ENCODE results near the gene RAET1G. TPM values are rescaled to one million over a fixed set of nuclear protein-coding genes. Genes with fewer than 3 reads are reported as not detected.

RAET1G gene
- total and polyA plus RNA-seq, 9 of the 15 experiments (the other 6 are each of a cell fraction or from before 2014, with no cell fraction given) = 0.11 TPM; not detected in 8

GRCh38 chr6:149905371-149905910 is 17.5 kb downstream of the RAET1G start:
- H3K36me3 ChIP-seq (ENCODE audit: control insufficient read depth, insufficient read depth, low read length) = no peaks in the 10 kb centered on the region
- ATAC-seq (peak; percentile 35; the same call in 2 of the 3 replicates), DNase-seq (ENCODE audit: extremely low read depth in 1 of 4, low spot score in 3 of 4) (no peak), FAIRE-seq (no peak)
- peaks cover 19 to 60% of the 10 kb centered on the region in 2 experiments; a peak in 4 of 5 replicates for H3K27me3 ChIP-seq (ENCODE audit: control insufficient read depth in 2 of 2, insufficient read depth in 2 of 2, low read length in 2 of 2)
- H3K79me2 ChIP-seq (ENCODE audit: control insufficient read depth, insufficient read depth, low read length) = no peaks in the 10 kb centered on the region
- in situ Hi-C loops (cut with MboI) (loop anchor here (25.0 kb wide), 1 partner anchor 868 kb away; no protein-coding TSS in a partner anchor), intact Hi-C loops (cut with micrococcal nuclease) (no loop called here)
- H3K9ac ChIP-seq (ENCODE audit: insufficient read depth in 1 of 2, low read depth in 2 of 2, low read length in 2 of 2) = peak overlapping the region in 1 of 2 experiments; percentile 48; a peak in 1 of 4 replicates
- no peak overlapping the region for H3K4me3 ChIP-seq
- TF ChIP-seq NFATC3 (IDR thresholded peaks at IDR 0.05) = no peak
- H4K20me1 ChIP-seq (replicated peaks; ENCODE audit: control insufficient read depth, insufficient read depth, low read length) = no peaks in the 10 kb centered on the region
- POLR2A ChIA-PET = interaction anchor here (0.7 to 2.2 kb wide), 4 partner anchors 9 to 964 kb away, joined by 3 to 13 read pairs (median 8); no protein-coding TSS in a partner anchor
- CTCF ChIA-PET (ENCODE audit: low intra/inter-chr PET ratio) = interaction anchor here (0.6 kb wide), 1 partner anchor 1234 kb away, joined by 3 read pairs; no protein-coding TSS in a partner anchor
- WGBS (ENCODE audit: insufficient coverage, low coverage, missing lambda C conversion rate) = 2% methylated on average over 18 of the region's 18 CpGs
- no peak overlapping the region for H2AFZ ChIP-seq (ENCODE audit: low read depth, low read length)
- peaks cover 4% of the 10 kb centered on the region; the same call in 1 of the 2 replicates for H3K9me3 ChIP-seq (replicated peaks; ENCODE audit: control insufficient read depth, insufficient read depth, low read depth, low read length)
- H3K9me1 ChIP-seq (ENCODE audit: control insufficient read depth, insufficient read depth, low read length) = no peaks in the 10 kb centered on the region
- H3K4me1 ChIP-seq (replicated peaks in 1 of 2; ENCODE audit: control insufficient read depth in 2 of 2, insufficient read depth in 2 of 2, low read length in 2 of 2) = peaks cover 0 to 6% of the 10 kb centered on the region in 2 experiments; a peak in 1 of 5 replicates
- H3K27ac ChIP-seq (ENCODE audit: extremely low read depth, low read depth, low read length) = no peak overlapping the region
- H3K4me2 ChIP-seq (ENCODE audit: insufficient read depth, low read length) = no peak overlapping the region
- BruUV-seq (replicated peaks) = no TSS peak

- POLR2A ChIA-PET = interaction anchor here (0.7 to 2.2 kb wide), 6 partner anchors 10 to 965 kb away, joined by 3 to 13 read pairs (median 6); no protein-coding TSS in a partner anchor
- in situ Hi-C loops (cut with MboI) = loop anchor here (25.0 kb wide), 1 partner anchor 868 kb away; no protein-coding TSS in a partner anchor
- no peak for TF ChIP-seq PTRF (tag; IDR thresholded peaks at IDR 0.05)
- no peak for TF ChIP-seq HDAC1 (IDR thresholded peaks at IDR 0.05)
- TF ChIP-seq RHOXF2B (CRISPR knock-in tag; conservative IDR thresholded peaks at IDR 0.05) = no peak
- TF ChIP-seq CBX3 (IDR thresholded peaks at IDR 0.05; ENCODE audit: borderline replicate concordance in 1 of 2, low read length in 2 of 2) = no peak
- TF ChIP-seq ZNF408 (CRISPR knock-in tag; IDR thresholded peaks at IDR 0.05; ENCODE audit: low read depth) = no peak
- TF ChIP-seq ZNF764 (CRISPR knock-in tag; IDR thresholded peaks at IDR 0.05; ENCODE audit: low read depth) = no peak
- TF ChIP-seq WHSC1 (IDR thresholded peaks at IDR 0.05; ENCODE audit: low read length) = no peak
- TF ChIP-seq ZNF655 (CRISPR knock-in tag; IDR thresholded peaks at IDR 0.05) = no peak
- TF ChIP-seq EGR1 (conservative IDR thresholded peaks at IDR 0.05) = no peak
These were observed 18.1 kb downstream of the RAET1G start for GRCh38 chr6:149904661-149905370.

More at GRCh38 chr6:149904661-149905370, 18.1 kb downstream of the RAET1G start:
- no peak overlapping the region for H2AFZ ChIP-seq (ENCODE audit: low read depth, low read length)
- no peaks in the 10 kb centered on the region for H3K79me2 ChIP-seq (ENCODE audit: control insufficient read depth, insufficient read depth, low read length)
- peak overlapping the region in 1 of 2 experiments; percentile 48; a peak in 1 of 4 replicates for H3K9ac ChIP-seq (ENCODE audit: insufficient read depth in 1 of 2, low read depth in 2 of 2, low read length in 2 of 2)
- H3K4me1 ChIP-seq (replicated peaks in 1 of 2; ENCODE audit: control insufficient read depth in 2 of 2, insufficient read depth in 2 of 2, low read length in 2 of 2) = peaks cover 0 to 6% of the 10 kb centered on the region in 2 experiments; a peak in 1 of 5 replicates
- DNase-seq (ENCODE audit: extremely low read depth in 1 of 4, low spot score in 3 of 4) (no peak), ATAC-seq (peak; percentile 31), FAIRE-seq (no peak)
- H3K27me3 ChIP-seq (ENCODE audit: control insufficient read depth in 2 of 2, insufficient read depth in 2 of 2, low read length in 2 of 2) = peaks cover 20 to 60% of the 10 kb centered on the region in 2 experiments
- CTCF ChIA-PET (ENCODE audit: low intra/inter-chr PET ratio) = no interaction called here
- no TSS peak for BruUV-seq (replicated peaks)
- H3K36me3 ChIP-seq (ENCODE audit: control insufficient read depth, insufficient read depth, low read length) = no peaks in the 10 kb centered on the region
- no peak overlapping the region for H3K4me2 ChIP-seq (ENCODE audit: insufficient read depth, low read length)
- no peak overlapping the region for H3K4me3 ChIP-seq
- intact Hi-C loops (cut with micrococcal nuclease) = no loop called here
- H4K20me1 ChIP-seq (replicated peaks; ENCODE audit: control insufficient read depth, insufficient read depth, low read length) = no peaks in the 10 kb centered on the region
- WGBS (ENCODE audit: insufficient coverage, low coverage, missing lambda C conversion rate) = 3% methylated on average over 13 of the region's 13 CpGs
- H3K27ac ChIP-seq (ENCODE audit: extremely low read depth, low read depth, low read length) = no peak overlapping the region
- no peaks in the 10 kb centered on the region for H3K9me1 ChIP-seq (ENCODE audit: control insufficient read depth, insufficient read depth, low read length)
- peaks cover 4% of the 10 kb centered on the region; the same call in 1 of the 2 replicates for H3K9me3 ChIP-seq (replicated peaks; ENCODE audit: control insufficient read depth, insufficient read depth, low read depth, low read length)
